SU-DHL-6 (cell line): ENCODE results near the gene RASL10A.

Source experiments
- H2AFZ ChIP-seq: fragments of 200-600 bp; sonication (generic); 2 replicates; pipeline ENCODE4 v1.6.1; 2014; ENCODE audit warnings: low read depth, mild to moderate bottlenecking, moderate library complexity, mixed read lengths, antibody characterized with exemption, low read length; ENCODE audit not compliant: severe bottlenecking
- H3F3A ChIP-seq: fragments of 200-600 bp; shearing (Covaris generic); 2 replicates; pipeline ENCODE4 v1.6.0; 2016; ENCODE audit warnings: antibody characterized with exemption, mild to moderate bottlenecking; ENCODE audit not compliant: insufficient read depth
- H3K27ac ChIP-seq: fragments of 200-600 bp; sonication (generic); 2 replicates; pipeline ENCODE4 v1.5.1; 2016; ENCODE audit warnings: low read depth, mild to moderate bottlenecking, low read length, moderate library complexity, mixed read lengths
- H3K27me3 ChIP-seq: fragments of 200-600 bp; sonication (generic), shearing (Covaris generic); 2 replicates; pipeline ENCODE4 v1.6.0; 2014; ENCODE audit warnings: mild to moderate bottlenecking, low read length
- H3K36me3 ChIP-seq: fragments of 200-600 bp; sonication (generic); 2 replicates; pipeline ENCODE4 v1.6.1; 2014; ENCODE audit warnings: mild to moderate bottlenecking, low read length, mixed read lengths
- H3K4me2 ChIP-seq: fragments of 300-600, 200-600 bp; shearing (Covaris generic), sonication (generic); 2 replicates; pipeline ENCODE4 v1.6.0; 2014; ENCODE audit warnings: low read length, low read depth, mild to moderate bottlenecking; ENCODE audit not compliant: poor library complexity, severe bottlenecking
- H3K4me3 ChIP-seq: fragments of 200-600 bp; sonication (generic); 2 replicates; pipeline ENCODE4 v1.5.1; 2014; ENCODE audit warnings: antibody characterized with exemption, low read length, mild to moderate bottlenecking, mixed read lengths; ENCODE audit not compliant: insufficient read depth, poor library complexity, severe bottlenecking
- H3K79me2 ChIP-seq: fragments of 200-600 bp; sonication (generic); 2 replicates; pipeline ENCODE4 v1.6.1; 2014; ENCODE audit warnings: mild to moderate bottlenecking, low read length, moderate library complexity; ENCODE audit not compliant: insufficient read depth
- H3K9ac ChIP-seq: fragments of 200-600 bp; sonication (generic); 2 replicates; pipeline ENCODE4 v1.7.0; 2014; ENCODE audit warnings: mild to moderate bottlenecking, low read length
- H3K9me2 ChIP-seq: fragments of 200-600 bp; sonication (generic); replicated peaks from 2 replicates; pipeline ENCODE4 v1.6.1; 2014; ENCODE audit warnings: low read length; ENCODE audit not compliant: insufficient read depth
- H3K9me3 ChIP-seq: fragments of 200-600 bp; sonication (generic); 2 replicates; pipeline ENCODE4 v1.6.1; 2014; ENCODE audit warnings: low read length, mixed read lengths; ENCODE audit not compliant: insufficient read depth
- H4K20me1 ChIP-seq: fragments of 200-600 bp; sonication (generic); 2 replicates; pipeline ENCODE4 v1.6.1; 2014; ENCODE audit warnings: low read depth, mild to moderate bottlenecking, antibody characterized with exemption, low read length, moderate library complexity, mixed read lengths
- CTCF ChIP-seq: fragments of 200-600 bp; sonication (generic); IDR thresholded peaks from one replicate; pipeline ENCODE4 v1.5.1; 2017; ENCODE audit warnings: antibody characterized with exemption, mild to moderate bottlenecking, low read length, moderate library complexity; ENCODE audit not compliant: insufficient read depth, poor library complexity, severe bottlenecking
- EZH2phosphoT487 ChIP-seq: fragments of 200-600 bp; sonication (generic), shearing (Covaris generic); conservative IDR thresholded peaks from 2 replicates; pipeline ENCODE4 v1.6.1; 2018; ENCODE audit warnings: mild to moderate bottlenecking, antibody characterized with exemption, low read length, moderate library complexity, mixed read lengths

RASL10A gene

DNA sequence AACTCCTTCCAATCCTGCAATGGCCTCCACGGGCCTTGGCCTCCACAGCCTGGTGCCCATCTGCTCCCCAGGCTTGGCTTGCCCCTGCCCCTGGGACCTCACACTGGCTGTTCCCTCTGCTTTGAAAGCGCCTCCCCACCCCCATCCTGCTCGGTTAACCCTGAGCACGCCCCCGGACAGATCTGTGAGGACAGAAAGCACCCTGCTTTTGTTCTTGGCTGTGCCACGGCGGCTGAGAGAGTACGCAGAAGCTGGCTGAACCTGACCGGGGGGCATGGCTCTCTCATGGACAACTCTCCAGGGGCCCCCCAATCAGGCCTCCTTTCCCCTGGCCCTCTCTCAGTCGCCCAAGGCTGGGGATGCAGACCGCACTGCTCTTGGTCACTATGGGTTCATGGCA lies 20.2 kb upstream of the RASL10A start:
- H3K4me3 ChIP-seq = no peak overlapping the region
- H3K4me2 ChIP-seq = no peak overlapping the region
- H3K27ac ChIP-seq = no peak overlapping the region
- TF ChIP-seq EZH2phosphoT487 = no peak
- no peak for TF ChIP-seq CTCF
- no peaks in the 10 kb centered on the region for H3K9me2 ChIP-seq
- no peaks in the 10 kb centered on the region for H4K20me1 ChIP-seq
- H3K9me3 ChIP-seq = no peaks in the 10 kb centered on the region
- H3K27me3 ChIP-seq = no peaks in the 10 kb centered on the region
- no peak overlapping the region for H2AFZ ChIP-seq
- no peaks in the 10 kb centered on the region for H3K79me2 ChIP-seq
- H3K9ac ChIP-seq = no peak overlapping the region
- H3K36me3 ChIP-seq = no peaks in the 10 kb centered on the region
- H3F3A ChIP-seq = no peaks in the 10 kb centered on the region

DNA sequence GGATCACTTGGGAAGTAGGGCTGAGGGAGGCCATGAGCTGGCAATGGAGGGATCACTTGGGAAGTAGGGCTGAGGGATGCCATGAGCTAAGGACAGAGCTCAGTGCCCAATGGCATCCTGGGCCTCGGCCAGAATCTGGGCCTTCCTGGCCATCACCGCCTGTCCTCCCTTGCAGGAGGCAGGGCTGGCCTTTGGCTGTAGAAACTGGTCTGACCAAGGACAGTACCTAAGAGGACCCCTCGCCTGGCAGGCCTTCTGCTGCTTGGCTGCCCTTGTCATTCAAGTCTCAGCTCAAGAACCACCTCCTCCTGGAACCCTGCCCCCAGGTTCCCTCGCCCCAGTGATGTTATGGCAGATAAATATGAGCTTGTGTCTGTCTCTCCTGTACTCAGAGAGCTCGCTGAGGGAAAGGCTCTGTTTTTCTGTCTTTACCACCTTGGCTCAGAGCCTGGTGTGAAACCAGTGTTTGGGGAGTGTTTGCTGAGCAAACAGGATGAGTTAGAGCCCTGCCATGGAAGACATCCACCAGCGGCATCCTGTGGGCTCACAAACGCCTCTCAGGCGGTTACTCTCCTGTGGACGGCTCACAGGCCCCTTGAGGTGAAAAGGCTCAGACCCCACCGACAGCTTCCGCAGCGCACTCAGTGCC lies 19.3 kb upstream of the RASL10A start:
- Histone ChIP-seq H4K20me1 (no peaks in the 10 kb centered on the region), H3K79me2 (no peaks in the 10 kb centered on the region), H2AFZ (no peak overlapping the region), H3K9ac (no peak overlapping the region), H3K9me2 (no peaks in the 10 kb centered on the region), H3K4me2 (no peak overlapping the region), H3F3A (no peaks in the 10 kb centered on the region), H3K4me3 (no peak overlapping the region), H3K36me3 (no peaks in the 10 kb centered on the region), H3K27ac (no peak overlapping the region), H3K27me3 (no peaks in the 10 kb centered on the region), H3K9me3 (no peaks in the 10 kb centered on the region)
- no peak for TF ChIP-seq EZH2phosphoT487
- no peak for TF ChIP-seq CTCF

DNA sequence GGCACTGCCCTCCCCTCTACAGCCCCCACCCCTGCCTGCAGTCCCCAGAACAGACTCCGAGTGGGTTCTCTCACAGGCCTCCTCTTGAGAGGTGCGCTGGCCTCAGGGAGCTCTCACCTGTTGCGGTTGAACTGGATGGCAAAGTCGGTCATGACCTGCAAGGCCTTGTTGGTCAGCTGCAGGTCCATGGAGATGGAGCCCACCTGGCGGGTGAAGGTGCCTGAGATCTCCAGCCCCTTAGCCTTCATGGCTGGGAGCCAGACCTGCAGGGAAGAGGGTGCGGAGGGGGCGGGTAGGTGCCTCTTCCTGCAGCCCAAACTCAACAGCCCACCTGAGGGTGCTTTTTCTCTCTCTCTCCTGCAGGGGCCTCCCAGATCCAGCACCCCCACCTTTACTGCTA lies 18.7 kb upstream of the RASL10A start:
- Histone ChIP-seq H3F3A (no peaks in the 10 kb centered on the region), H3K79me2 (no peaks in the 10 kb centered on the region), H3K9ac (no peak overlapping the region), H2AFZ (no peak overlapping the region), H3K27ac (no peak overlapping the region), H3K4me3 (no peak overlapping the region), H3K4me2 (no peak overlapping the region), H3K36me3 (no peaks in the 10 kb centered on the region), H3K9me3 (no peaks in the 10 kb centered on the region), H4K20me1 (no peaks in the 10 kb centered on the region), H3K9me2 (no peaks in the 10 kb centered on the region), H3K27me3 (no peaks in the 10 kb centered on the region)
- no peak for TF ChIP-seq CTCF
- TF ChIP-seq EZH2phosphoT487 = no peak
